Naive thymus-derived CD8-positive, alpha-beta T cell (primary cell): ENCODE results near the gene DMRT2. TPM values are rescaled to one million over a fixed set of nuclear protein-coding genes. Genes with fewer than 3 reads are reported as not detected.

Experiments
- ATAC-seq, 2 donors: fragments of 150-1000 bp; cut with Tn5 transposase in 1 of 2; sonication (Bioruptor Pico), chemical (Tn5 transposase) in 1 of 2; 1 replicate in 1 of 2; 2 replicates in 1 of 2; pipeline ENCODE4 v1.10.0; 2021; ENCODE audit warnings: mild to moderate bottlenecking in 2 of 2, moderate library complexity in 2 of 2
- POLR2A ChIA-PET: fragments of 350-600 bp; sonication (Branson Sonifier 250); formaldehyde crosslinking; loops from one replicate; lab custom pipeline; 2021; ENCODE audit warnings: antibody characterized with exemption; lab: Charles Lee
- DNase-seq, 10 donors: peaks; one replicate each; pipeline versions ENCODE4 v3.0.0 to v3.0.0-alpha.2; 2020 to 2022
- H3K27ac Mint-ChIP-seq, 10 donors: one replicate each; pipeline ENCODE4 v1.8.0; 2020 to 2022; ENCODE audit warnings: mild to moderate bottlenecking in 10 of 10, mixed read lengths in 10 of 10, moderate library complexity in 4 of 10, inconsistent platforms in 1 of 10
- H3K27me3 Mint-ChIP-seq, 5 donors: one replicate each; pipeline ENCODE4 v1.8.0; 2021 to 2022; ENCODE audit warnings: mixed read lengths in 5 of 5
- H3K36me3 Mint-ChIP-seq, 3 donors: one replicate each; pipeline ENCODE4 v1.8.0; 2020 to 2022; ENCODE audit warnings: mixed read lengths in 3 of 3, mild to moderate bottlenecking in 2 of 3, inconsistent platforms in 1 of 3
- H3K4me1 Mint-ChIP-seq, 4 donors: one replicate each; pipeline ENCODE4 v1.8.0; 2021 to 2022; ENCODE audit warnings: mixed read lengths in 4 of 4
- H3K4me3 Mint-ChIP-seq, 10 donors: one replicate each; pipeline ENCODE4 v1.8.0; 2020 to 2022; ENCODE audit warnings: mild to moderate bottlenecking in 10 of 10, mixed read lengths in 10 of 10, moderate library complexity in 6 of 10, inconsistent platforms in 1 of 10
- H3K9me3 Mint-ChIP-seq, 9 donors: one replicate each; pipeline ENCODE4 v1.8.0; 2020 to 2022; ENCODE audit warnings: mixed read lengths in 9 of 9, mild to moderate bottlenecking in 3 of 9, inconsistent platforms in 1 of 9, moderate library complexity in 1 of 9
- polyA plus RNA-seq, 3 donors: library from polyadenylated mRNA; unstranded; fragments of 300-500 nt; fragmentation: Illumina TruSeq; gene quantifications; one replicate each; pipeline ENCODE4 v1.2.3, GENCODE V29; 2021
- total RNA-seq, 8 experiments: library from RNA in 2 of 8; stranded (reverse) in 2 of 8; gene quantifications; one replicate each; pipeline ENCODE4 v1.2.3 and lab custom pipeline; 2021 to 2026

The DMRT2 gene
- total RNA-seq (not detected), polyA plus RNA-seq (not detected), total RNA-seq (lab: John Stamatoyannopoulos, UW) (0 reads per million in 6 experiments)

DNA sequence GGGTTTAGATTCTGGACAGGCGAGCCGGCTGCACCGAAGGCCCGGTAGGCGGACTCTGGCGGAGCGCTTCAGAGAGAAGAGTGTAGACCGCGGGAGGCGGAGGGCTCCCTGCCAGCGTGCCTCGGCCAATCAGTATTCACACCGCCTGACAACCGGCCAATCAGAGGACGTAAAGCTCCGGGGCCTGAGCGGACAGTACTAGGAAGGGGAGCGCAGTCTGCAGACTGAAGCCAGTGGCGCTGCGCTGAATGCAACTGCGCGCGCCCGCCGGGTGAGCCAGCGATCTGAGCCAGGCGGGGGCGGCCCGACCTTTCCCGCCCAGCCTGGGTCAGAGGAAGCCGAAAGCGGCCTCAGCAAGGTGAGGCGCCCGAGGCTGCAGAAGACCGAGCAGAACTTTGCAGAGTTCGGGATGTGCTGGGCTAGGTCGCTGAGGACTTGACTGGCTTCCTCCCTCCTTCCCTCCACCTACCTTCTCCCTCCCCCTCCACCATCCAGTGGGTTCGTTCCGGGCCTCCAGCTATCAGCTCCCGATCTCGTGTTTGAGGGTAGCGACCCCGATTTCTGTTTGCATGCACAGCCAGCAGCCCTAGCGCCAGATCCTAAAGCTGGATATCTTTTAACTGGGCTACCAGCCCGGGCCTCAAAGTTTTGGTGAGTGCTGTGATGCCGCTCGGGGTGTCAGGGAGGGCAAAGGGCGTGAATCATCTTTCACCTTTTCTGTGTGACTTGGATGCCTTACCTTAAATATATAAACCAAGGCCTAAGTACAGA, at the start of gene DMRT2:
DMRT2 (plus strand) TSS at position 233 of the 771 bp plus-strand sequence. CDS start 1,257 bp downstream, outside the sequence.
- peaks cover 25 to 63% (median 57%) of the 10 kb centered on the region in 4 donors for H3K4me1 Mint-ChIP-seq
- ATAC-seq: peak in 1 of 2 donors; percentile 18
- POLR2A ChIA-PET: no interaction called here
- no peak for DNase-seq
- peak within 1 kb of the TSS; percentile 25 to 90 (median 70) for H3K4me3 Mint-ChIP-seq
- H3K27ac Mint-ChIP-seq: peak within 1 kb of the TSS in 1 of 10 donors; percentile 10
- peaks cover 58 to 84% (median 73%) of the 10 kb centered on the region in 5 donors for H3K27me3 Mint-ChIP-seq
- H3K36me3 Mint-ChIP-seq: peaks cover 0 to 18% (median 14%) of the 10 kb centered on the region in 3 donors
- peaks cover 1 to 49% (median 15%) of the 10 kb centered on the region in 9 donors for H3K9me3 Mint-ChIP-seq

DNA sequence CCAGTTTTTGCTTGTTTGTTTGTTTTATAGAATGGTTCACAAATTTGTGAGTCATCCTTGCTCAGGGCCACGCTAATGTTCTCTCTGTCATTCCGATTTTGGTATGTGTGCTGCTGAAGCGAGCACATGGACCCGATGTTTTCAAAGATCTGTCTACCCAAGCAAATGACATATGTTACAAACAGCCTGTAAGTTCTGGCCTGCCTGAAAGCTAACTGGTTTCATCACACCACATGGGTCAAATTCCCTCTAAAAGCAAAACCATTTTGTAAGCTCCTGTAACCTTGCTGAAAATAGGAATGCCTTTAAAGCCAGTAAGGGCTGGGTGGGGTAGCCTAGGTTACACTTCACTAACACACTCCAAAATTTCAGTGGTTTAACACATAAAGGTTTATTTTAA, 48.3 kb upstream of the DMRT2 start:
- Mint-ChIP-seq H3K9me3 (peaks cover 0 to 4% (median 0%) of the 10 kb centered on the region in 9 donors), H3K36me3 (no peaks in the 10 kb centered on the region), H3K4me1 (peaks cover 0 to 12% (median 5%) of the 10 kb centered on the region in 4 donors), H3K4me3 (no peak overlapping the region), H3K27me3 (peaks cover 7 to 21% (median 14%) of the 10 kb centered on the region in 5 donors), H3K27ac (no peak overlapping the region)
- POLR2A ChIA-PET: no interaction called here
- DNase-seq (no peak), ATAC-seq (no peak)

GRCh38 chr9:1002678-1003077, 47.5 kb upstream of the DMRT2 start:
- Mint-ChIP-seq H3K27ac (no peak overlapping the region), H3K4me3 (no peak overlapping the region), H3K27me3 (peaks cover 9 to 29% (median 20%) of the 10 kb centered on the region in 5 donors), H3K9me3 (peaks cover 0 to 2% (median 0%) of the 10 kb centered on the region in 9 donors), H3K36me3 (no peaks in the 10 kb centered on the region), H3K4me1 (peaks cover 0 to 12% (median 5%) of the 10 kb centered on the region in 4 donors)
- ATAC-seq: no peak
- no peak for DNase-seq
- POLR2A ChIA-PET: no interaction called here

GRCh38 chr9:1005043-1005667, 45.0 kb upstream of the DMRT2 start:
- no peak overlapping the region for H3K27ac Mint-ChIP-seq
- peaks cover 22 to 54% (median 30%) of the 10 kb centered on the region in 5 donors for H3K27me3 Mint-ChIP-seq
- peak in 2 of 10 donors; percentile 10 to 16 for DNase-seq
- H3K36me3 Mint-ChIP-seq: no peaks in the 10 kb centered on the region
- ATAC-seq: peak in 1 of 2 donors; percentile 23
- no peak overlapping the region for H3K4me3 Mint-ChIP-seq
- POLR2A ChIA-PET: no interaction called here
- H3K4me1 Mint-ChIP-seq: peaks cover 2 to 14% (median 6%) of the 10 kb centered on the region in 4 donors
- H3K9me3 Mint-ChIP-seq: no peaks in the 10 kb centered on the region

GRCh38 chr9:1007312-1007711, 42.8 kb upstream of the DMRT2 start:
- POLR2A ChIA-PET: no interaction called here
- no peak for DNase-seq

DNA sequence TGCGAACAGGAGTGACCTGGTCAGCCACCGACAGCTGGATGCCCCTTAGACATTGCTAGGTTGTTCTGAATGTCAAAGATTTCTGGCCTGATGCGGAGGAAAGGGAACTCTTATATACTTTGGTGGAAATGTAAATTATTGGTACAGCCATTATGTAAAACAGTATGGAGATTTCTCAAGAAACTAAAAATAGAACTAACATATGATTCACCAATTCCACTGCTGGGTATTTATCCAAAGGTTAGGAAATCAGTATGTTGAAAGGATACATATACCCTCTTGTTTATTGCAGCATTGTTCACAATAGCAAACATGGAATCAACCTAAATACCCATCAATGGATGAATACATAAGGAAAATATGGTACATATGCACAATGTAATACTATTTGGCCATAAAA, 41.9 kb upstream of the DMRT2 start:
- POLR2A ChIA-PET: no interaction called here
- peaks cover 24 to 55% (median 34%) of the 10 kb centered on the region in 5 donors for H3K27me3 Mint-ChIP-seq
- DNase-seq (no peak), ATAC-seq (no peak)
- H3K4me3 Mint-ChIP-seq: no peak overlapping the region
- H3K4me1 Mint-ChIP-seq: peaks cover 2 to 14% (median 6%) of the 10 kb centered on the region in 4 donors
- H3K36me3 Mint-ChIP-seq: no peaks in the 10 kb centered on the region
- H3K9me3 Mint-ChIP-seq: no peaks in the 10 kb centered on the region
- no peak overlapping the region for H3K27ac Mint-ChIP-seq

More at GRCh38 chr9:1007312-1007711, 42.8 kb upstream of the DMRT2 start:
- Mint-ChIP-seq H3K27ac (no peak overlapping the region), H3K36me3 (no peaks in the 10 kb centered on the region), H3K4me1 (peaks cover 2 to 14% (median 6%) of the 10 kb centered on the region in 4 donors), H3K27me3 (peaks cover 24 to 55% (median 32%) of the 10 kb centered on the region in 5 donors), H3K4me3 (no peak overlapping the region), H3K9me3 (no peaks in the 10 kb centered on the region)
- ATAC-seq: no peak

DNA sequence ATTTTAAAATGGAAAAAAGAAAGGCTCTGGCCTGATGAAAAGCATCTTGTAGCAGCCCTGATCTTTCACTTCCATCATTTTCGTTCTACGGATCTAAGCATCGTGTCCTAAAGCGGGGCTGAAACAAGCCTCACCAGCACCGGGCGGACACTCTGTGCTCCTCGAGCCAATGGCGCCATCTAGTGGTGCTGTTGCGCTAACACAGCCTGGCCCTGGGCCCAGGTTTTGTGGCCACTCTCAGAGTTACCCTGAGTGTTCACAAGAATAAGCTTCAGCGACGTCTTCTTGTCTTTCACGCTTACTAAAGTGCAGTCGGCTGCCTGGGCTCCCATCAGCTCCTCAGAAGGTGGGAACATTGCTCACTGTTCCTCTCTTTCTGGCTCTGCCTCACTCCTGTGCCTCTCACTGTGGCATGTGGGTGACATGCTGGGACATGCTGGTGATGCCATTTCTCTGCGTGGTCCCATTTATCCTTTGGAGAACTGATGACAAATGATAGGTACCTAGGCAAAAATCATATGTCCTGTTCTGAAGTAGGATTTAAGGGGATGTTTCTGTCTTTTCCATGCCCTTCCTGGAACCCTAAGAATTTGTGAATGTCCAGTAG, 41.0 kb upstream of the DMRT2 start:
- peaks cover 24 to 55% (median 31%) of the 10 kb centered on the region in 5 donors for H3K27me3 Mint-ChIP-seq

GRCh38 chr9:1013021-1013420, 37.1 kb upstream of the DMRT2 start:
- no peak for DNase-seq
- Mint-ChIP-seq H3K4me1 (peaks cover 0 to 14% (median 4%) of the 10 kb centered on the region in 4 donors), H3K4me3 (no peak overlapping the region), H3K27ac (peak overlapping the region in 1 of 10 donors; percentile 2), H3K36me3 (no peaks in the 10 kb centered on the region), H3K9me3 (no peaks in the 10 kb centered on the region), H3K27me3 (peaks cover 19 to 35% (median 27%) of the 10 kb centered on the region in 5 donors)
- POLR2A ChIA-PET: no interaction called here
- no peak for ATAC-seq

More for the DNA sequence above, 41.0 kb upstream of the DMRT2 start:
- Mint-ChIP-seq H3K27ac (no peak overlapping the region), H3K36me3 (no peaks in the 10 kb centered on the region), H3K9me3 (no peaks in the 10 kb centered on the region), H3K4me1 (peaks cover 2 to 14% (median 6%) of the 10 kb centered on the region in 4 donors), H3K4me3 (no peak overlapping the region)
- POLR2A ChIA-PET: no interaction called here
- DNase-seq (peak; percentile 35 to 72 (median 66)), ATAC-seq (peak; percentile 70 to 78)

GRCh38 chr9:1014225-1014624, 35.9 kb upstream of the DMRT2 start:
- Mint-ChIP-seq H3K4me1 (peaks cover 0 to 5% (median 3%) of the 10 kb centered on the region in 4 donors), H3K27ac (no peak overlapping the region), H3K9me3 (no peaks in the 10 kb centered on the region), H3K4me3 (no peak overlapping the region), H3K36me3 (no peaks in the 10 kb centered on the region), H3K27me3 (peaks cover 13 to 35% (median 21%) of the 10 kb centered on the region in 5 donors)
- POLR2A ChIA-PET: no interaction called here
- ATAC-seq: no peak
- DNase-seq: no peak

DNA sequence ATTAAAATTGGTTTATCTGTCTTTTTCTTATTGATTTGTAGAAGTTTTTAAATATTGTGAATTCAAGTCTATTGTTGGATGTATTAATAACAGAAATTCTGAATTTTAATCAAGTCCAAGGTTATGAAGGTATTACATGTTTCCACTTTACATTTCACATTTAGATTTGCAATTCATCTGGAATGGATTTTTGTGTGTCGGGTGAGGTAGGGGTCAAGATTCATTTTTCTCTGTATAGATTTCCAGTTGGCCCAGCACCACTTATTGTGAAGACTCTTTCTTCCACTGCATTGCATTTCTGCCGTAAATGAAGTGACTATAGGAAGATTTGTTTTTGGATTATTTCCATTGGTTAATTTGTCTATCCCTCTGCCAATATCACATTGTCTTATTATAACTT, 35.5 kb upstream of the DMRT2 start:
- H3K9me3 Mint-ChIP-seq: no peaks in the 10 kb centered on the region
- H3K27me3 Mint-ChIP-seq: peaks cover 9 to 32% (median 18%) of the 10 kb centered on the region in 5 donors
- H3K36me3 Mint-ChIP-seq: no peaks in the 10 kb centered on the region
- POLR2A ChIA-PET: no interaction called here
- ATAC-seq (no peak), DNase-seq (no peak)
- peaks cover 0 to 4% (median under 1%) of the 10 kb centered on the region in 4 donors for H3K4me1 Mint-ChIP-seq
- H3K27ac Mint-ChIP-seq: peak overlapping the region in 1 of 10 donors; percentile 36
- H3K4me3 Mint-ChIP-seq: no peak overlapping the region

GRCh38 chr9:1018121-1018520, 32.0 kb upstream of the DMRT2 start:
- POLR2A ChIA-PET: no interaction called here
- Mint-ChIP-seq H3K27ac (peak overlapping the region in 1 of 10 donors; percentile 79), H3K36me3 (peaks cover 0 to 4% (median 4%) of the 10 kb centered on the region in 3 donors), H3K4me1 (peaks cover 0 to 4% (median 0%) of the 10 kb centered on the region in 4 donors), H3K27me3 (peaks cover 10 to 40% (median 24%) of the 10 kb centered on the region in 5 donors), H3K9me3 (peaks cover 0 to 10% (median 3%) of the 10 kb centered on the region in 9 donors), H3K4me3 (no peak overlapping the region)
- DNase-seq: peak in 3 of 10 donors; percentile 12 to 23 (median 18)
- ATAC-seq: peak in 1 of 2 donors; percentile 44

GRCh38 chr9:1024112-1024511, 26.0 kb upstream of the DMRT2 start:
- H3K4me1 Mint-ChIP-seq: no peaks in the 10 kb centered on the region
- no peak overlapping the region for H3K4me3 Mint-ChIP-seq
- H3K9me3 Mint-ChIP-seq: peaks cover 0 to 19% (median 3%) of the 10 kb centered on the region in 9 donors
- DNase-seq: no peak
- H3K27ac Mint-ChIP-seq: no peak overlapping the region
- H3K36me3 Mint-ChIP-seq: peaks cover 0 to 11% (median 6%) of the 10 kb centered on the region in 3 donors
- POLR2A ChIA-PET: no interaction called here
- no peak for ATAC-seq
- peaks cover 14 to 60% (median 34%) of the 10 kb centered on the region in 5 donors for H3K27me3 Mint-ChIP-seq
